ENCODE measurements around the gene GLTP.
"Not testable (repeated sequence)": the region's sequence is repeated elsewhere in the genome, so short reads cannot be mapped to it uniquely, and the experiment has no call there.

The GLTP gene

GRCh38 chr12:109893261-109893995, 13.1 kb upstream of the GLTP start:
- H3K4me1 ChIP-seq (ENCODE audit: insufficient read depth, low read length, poor library complexity, severe bottlenecking): peaks cover 9% of the 10 kb centered on the region
- H3K9me3 ChIP-seq (ENCODE audit: insufficient read depth, low read depth, low read length): no peaks in the 10 kb centered on the region
- no peak overlapping the region for H3K4me2 ChIP-seq (ENCODE audit: low read depth, low read length, poor library complexity, severe bottlenecking)
- no peak overlapping the region for H3K4me3 ChIP-seq (ENCODE audit: low read length, poor library complexity, severe bottlenecking)
- H3K36me3 ChIP-seq (ENCODE audit: insufficient read depth, low read length): no peaks in the 10 kb centered on the region
- no peaks in the 10 kb centered on the region for H3K79me2 ChIP-seq (ENCODE audit: insufficient read depth, low read length)
- TF ChIP-seq EZH2phosphoT487 (IDR thresholded peaks at IDR 0.05; ENCODE audit: borderline replicate concordance) (no peak), CTCF (conservative IDR thresholded peaks at IDR 0.05; ENCODE audit: low read length) (no peak)
- no peak overlapping the region for H2AFZ ChIP-seq (ENCODE audit: low read length)
- no peak overlapping the region for H3K9ac ChIP-seq (ENCODE audit: low read depth, low read length, poor library complexity, severe bottlenecking)
- H4K20me1 ChIP-seq (ENCODE audit: insufficient read depth, low read length, poor library complexity, severe bottlenecking): no peaks in the 10 kb centered on the region
- H3K9me2 ChIP-seq (replicated peaks; ENCODE audit: low read depth, low read length): no peaks in the 10 kb centered on the region
- H3K27me3 ChIP-seq (ENCODE audit: insufficient read depth, low read length, poor library complexity, severe bottlenecking): no peaks in the 10 kb centered on the region
- H3F3A ChIP-seq (ENCODE audit: low read depth): no peaks in the 10 kb centered on the region

DNA sequence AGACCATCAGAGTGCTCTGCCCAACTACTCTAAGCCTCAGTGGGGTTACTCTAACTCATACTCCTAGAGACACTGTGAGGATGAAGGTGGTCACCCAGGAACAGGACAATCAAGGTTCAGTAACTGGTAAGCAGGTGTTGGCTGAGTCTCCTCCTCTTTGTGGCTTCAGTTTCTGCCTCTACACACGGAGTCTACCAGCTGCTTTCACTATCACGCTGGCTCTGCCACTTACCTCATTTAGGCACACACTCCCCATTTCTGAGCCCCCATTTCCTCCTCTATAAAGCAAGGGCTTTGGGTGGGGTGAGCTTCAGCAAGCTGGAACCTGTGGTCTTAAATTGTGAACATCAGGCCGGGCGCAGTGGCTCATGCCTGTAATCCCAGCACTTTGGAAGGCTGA, 12.4 kb upstream of the GLTP start:
- Histone ChIP-seq H3K4me1 (ENCODE audit: insufficient read depth, low read length, poor library complexity, severe bottlenecking) (peaks cover 16% of the 10 kb centered on the region), H3K36me3 (ENCODE audit: insufficient read depth, low read length) (no peaks in the 10 kb centered on the region), H4K20me1 (ENCODE audit: insufficient read depth, low read length, poor library complexity, severe bottlenecking) (no peaks in the 10 kb centered on the region), H3K27me3 (ENCODE audit: insufficient read depth, low read length, poor library complexity, severe bottlenecking) (no peaks in the 10 kb centered on the region), H3K4me2 (ENCODE audit: low read depth, low read length, poor library complexity, severe bottlenecking) (no peak overlapping the region), H3K79me2 (ENCODE audit: insufficient read depth, low read length) (no peaks in the 10 kb centered on the region), H3K9ac (ENCODE audit: low read depth, low read length, poor library complexity, severe bottlenecking) (no peak overlapping the region), H2AFZ (ENCODE audit: low read length) (no peak overlapping the region), H3K9me2 (replicated peaks; ENCODE audit: low read depth, low read length) (no peaks in the 10 kb centered on the region), H3K9me3 (ENCODE audit: insufficient read depth, low read depth, low read length) (no peaks in the 10 kb centered on the region), H3K4me3 (ENCODE audit: low read length, poor library complexity, severe bottlenecking) (no peak overlapping the region), H3F3A (ENCODE audit: low read depth) (no peaks in the 10 kb centered on the region)
- TF ChIP-seq EZH2phosphoT487 (IDR thresholded peaks at IDR 0.05; ENCODE audit: borderline replicate concordance) (no peak), CTCF (conservative IDR thresholded peaks at IDR 0.05; ENCODE audit: low read length) (no peak)

DNA sequence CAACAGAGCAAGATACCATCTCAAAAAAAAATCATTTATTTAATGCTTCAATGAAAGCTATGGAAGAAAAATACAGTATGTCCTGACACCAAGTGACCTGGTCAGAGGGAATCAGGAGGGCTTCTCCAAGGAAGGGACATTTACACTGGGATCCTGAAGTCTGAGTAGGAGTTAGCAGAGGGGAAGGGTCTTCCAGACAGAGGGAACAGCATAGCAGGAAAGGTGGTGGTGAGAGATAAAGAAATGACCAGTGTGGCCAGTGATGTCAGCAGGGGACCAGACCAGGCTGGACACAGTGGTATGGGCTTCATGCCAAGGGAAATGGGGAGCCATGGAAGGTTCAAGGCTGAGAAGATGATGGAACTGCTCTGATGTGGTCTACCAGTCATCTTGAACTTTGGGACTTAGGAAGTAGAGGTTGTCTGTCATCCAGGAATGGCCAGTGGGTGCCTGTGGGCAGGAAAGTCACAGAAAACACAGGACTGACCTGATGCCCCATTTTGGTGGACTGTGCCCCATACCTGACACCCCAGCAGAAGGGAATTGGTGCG, 11.9 kb upstream of the GLTP start:
- Histone ChIP-seq H3K4me2 (ENCODE audit: low read depth, low read length, poor library complexity, severe bottlenecking) (no peak overlapping the region), H3K79me2 (ENCODE audit: insufficient read depth, low read length) (no peaks in the 10 kb centered on the region), H3K4me3 (ENCODE audit: low read length, poor library complexity, severe bottlenecking) (no peak overlapping the region), H3K9ac (ENCODE audit: low read depth, low read length, poor library complexity, severe bottlenecking) (no peak overlapping the region), H3K4me1 (ENCODE audit: insufficient read depth, low read length, poor library complexity, severe bottlenecking) (peaks cover 16% of the 10 kb centered on the region), H3K36me3 (ENCODE audit: insufficient read depth, low read length) (no peaks in the 10 kb centered on the region), H3K9me2 (replicated peaks; ENCODE audit: low read depth, low read length) (no peaks in the 10 kb centered on the region), H3K27me3 (ENCODE audit: insufficient read depth, low read length, poor library complexity, severe bottlenecking) (no peaks in the 10 kb centered on the region), H3F3A (ENCODE audit: low read depth) (no peaks in the 10 kb centered on the region), H3K9me3 (ENCODE audit: insufficient read depth, low read depth, low read length) (no peaks in the 10 kb centered on the region), H2AFZ (ENCODE audit: low read length) (no peak overlapping the region), H4K20me1 (ENCODE audit: insufficient read depth, low read length, poor library complexity, severe bottlenecking) (no peaks in the 10 kb centered on the region)
- TF ChIP-seq CTCF (conservative IDR thresholded peaks at IDR 0.05; ENCODE audit: low read length): no peak
- TF ChIP-seq EZH2phosphoT487 (IDR thresholded peaks at IDR 0.05; ENCODE audit: borderline replicate concordance): no peak

GRCh38 chr12:109891731-109892130, 11.4 kb upstream of the GLTP start:
- not testable (repeated sequence) for H3F3A ChIP-seq (ENCODE audit: low read depth); H3K36me3 ChIP-seq (ENCODE audit: insufficient read depth, low read length); H2AFZ ChIP-seq (ENCODE audit: low read length); H3K4me3 ChIP-seq (ENCODE audit: low read length, poor library complexity, severe bottlenecking); H3K27me3 ChIP-seq (ENCODE audit: insufficient read depth, low read length, poor library complexity, severe bottlenecking); H3K4me2 ChIP-seq (ENCODE audit: low read depth, low read length, poor library complexity, severe bottlenecking); H3K9ac ChIP-seq (ENCODE audit: low read depth, low read length, poor library complexity, severe bottlenecking); H3K9me3 ChIP-seq (ENCODE audit: insufficient read depth, low read depth, low read length); H3K9me2 ChIP-seq (replicated peaks; ENCODE audit: low read depth, low read length); H3K79me2 ChIP-seq (ENCODE audit: insufficient read depth, low read length); H4K20me1 ChIP-seq (ENCODE audit: insufficient read depth, low read length, poor library complexity, severe bottlenecking)
- H3K4me1 ChIP-seq (ENCODE audit: insufficient read depth, low read length, poor library complexity, severe bottlenecking): peaks cover 16% of the 10 kb centered on the region
